HG02763 (cell line): Measurements from ENCODE around the gene CDRT4.
"Not testable (repeated sequence)": the region's sequence is repeated elsewhere in the genome, so short reads cannot be mapped to it uniquely, and the experiment has no call there.

Experiments
- ATAC-seq: cut with Tn5 transposase; IDR thresholded peaks from one replicate; pipeline ENCODE4 v1.9.1; 2021; ENCODE audit warnings: mild to moderate bottlenecking, moderate library complexity; ENCODE audit not compliant: unreplicated experiment

CDRT4 gene

GRCh38 chr17:15457723-15458094 is 9.7 kb downstream of the CDRT4 start:
- no peak for ATAC-seq

- ATAC-seq, result no peak
Observed at GRCh38 chr17:15456972-15457722, 10.3 kb downstream of the CDRT4 start.

GRCh38 chr17:15456496-15456895 is 10.9 kb downstream of the CDRT4 start:
- ATAC-seq, result no peak

- no peak for ATAC-seq
Observed at GRCh38 chr17:15454346-15454745, 13.1 kb downstream of the CDRT4 start.

- ATAC-seq, result no peak
Observed at GRCh38 chr17:15453782-15454181, 13.6 kb downstream of the CDRT4 start.

GRCh38 chr17:15453246-15453645 is 14.2 kb downstream of the CDRT4 start:
- no peak for ATAC-seq

- no peak for ATAC-seq
Observed at GRCh38 chr17:15452746-15453145, 14.7 kb downstream of the CDRT4 start.

- no peak for ATAC-seq
Observed at GRCh38 chr17:15451680-15452079, 15.7 kb downstream of the CDRT4 start.

- ATAC-seq, result no peak
Observed at GRCh38 chr17:15448580-15448956, 18.9 kb downstream of the CDRT4 start.

GRCh38 chr17:15447928-15448579 is 19.4 kb downstream of the CDRT4 start:
- ATAC-seq, result no peak

- no peak for ATAC-seq
Observed at GRCh38 chr17:15446036-15446435, 21.4 kb downstream of the CDRT4 start.

GRCh38 chr17:15444805-15445204 is 22.6 kb downstream of the CDRT4 start:
- ATAC-seq, result no peak

GRCh38 chr17:15442311-15443180 is 24.9 kb downstream of the CDRT4 start:
- ATAC-seq, result no peak

GRCh38 chr17:15441315-15441714 is 26.1 kb downstream of the CDRT4 start:
- no peak for ATAC-seq

GRCh38 chr17:15440347-15440746 is 27.1 kb downstream of the CDRT4 start:
- ATAC-seq, result no peak

GRCh38 chr17:15439205-15439985 is 28.0 kb downstream of the CDRT4 start:
- ATAC-seq, result not testable (repeated sequence)

- ATAC-seq, result no peak
Observed at GRCh38 chr17:15438491-15439105, 28.8 kb downstream of the CDRT4 start.

- no peak for ATAC-seq
Observed at GRCh38 chr17:15437303-15437635, 30.2 kb downstream of the CDRT4 start.

GRCh38 chr17:15436473-15437302 is 30.7 kb downstream of the CDRT4 start:
- no peak for ATAC-seq

- no peak for ATAC-seq
Observed at GRCh38 chr17:15434956-15435355, 32.5 kb downstream of the CDRT4 start.
